Colonic mucosa (tissue), 4 donors: ENCODE data around the gene C1orf141. TPM values are rescaled to one million over a fixed set of nuclear protein-coding genes. Genes with fewer than 3 reads are reported as not detected.

Source experiments
- DNase-seq: peaks from one replicate; pipeline ENCODE4 v3.0.0-alpha.2; 2020
- H3K27ac ChIP-seq: fragments of 200-600 bp; one replicate; pipeline ENCODE4 v1.8.0; 2021
- H3K27me3 ChIP-seq: fragments of 200-600 bp; one replicate; pipeline ENCODE4 v1.8.0; 2021
- H3K36me3 ChIP-seq: fragments of 200-600 bp; one replicate; pipeline ENCODE4 v1.8.0; 2021
- H3K4me1 ChIP-seq: fragments of 200-600 bp; one replicate; pipeline ENCODE4 v1.8.0; 2021; ENCODE audit warnings: mild to moderate bottlenecking
- H3K4me3 ChIP-seq: fragments of 200-600 bp; one replicate; pipeline ENCODE4 v1.8.0; 2021
- H3K9ac ChIP-seq, 2 donors: one replicate each; pipeline ENCODE4 v1.7.0; 2013; ENCODE audit warnings: control low read depth in 2 of 2, low read depth in 2 of 2, low read length in 2 of 2
- H3K9me3 ChIP-seq: fragments of 200-600 bp; one replicate; pipeline ENCODE4 v1.8.0; 2021
- intact Hi-C: fragments of 100-400 bp; cut with DNase I; formaldehyde crosslinking; loops from one replicate; pipeline ENCODE4 v1.14.1; 2022
- total RNA-seq, 2 donors: library from RNA; stranded (reverse); fragmentation: NEBNext Ultra II Directional in 1 of 2; extraction: Animal tissue kit (Norgen Biotek cat#: 25700) in 1 of 2; gene quantifications; one replicate each; pipeline ENCODE4 v1.2.1, GENCODE V29; 2021
- TF ChIP-seq, protein P1 (sequence below): fragments of 200-600 bp; IDR thresholded peaks from one replicate; pipeline ENCODE4 v1.8.0; 2022; ENCODE audit warnings: antibody characterized with exemption, mild to moderate bottlenecking
- donor health status: healthy.
- donor health status: DM: no; HTN: no; CAD: no.
- donor health status: DM: no; HTN: no; CAD: no.

C1orf141 gene
- total RNA-seq, 2 donors from 2014 or later = not detected

DNA sequence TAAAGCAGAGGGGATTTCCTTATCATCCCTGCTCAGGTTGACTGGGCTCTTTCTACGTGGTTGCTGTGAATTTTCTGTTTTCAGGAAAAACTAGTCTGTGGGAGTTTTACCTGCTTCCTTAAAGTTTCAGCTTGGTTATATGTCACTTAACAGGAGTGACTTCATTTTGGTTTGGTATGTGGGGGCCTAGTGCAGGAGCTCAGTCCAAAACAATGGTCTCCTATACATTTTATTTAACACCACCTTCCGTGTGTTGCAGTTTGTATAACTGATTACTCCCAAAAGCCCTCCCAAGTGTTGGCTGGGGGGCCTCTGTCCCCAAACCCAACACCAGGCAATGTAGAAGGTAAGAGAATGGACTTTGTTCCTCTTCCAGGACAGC lies 36.8 kb upstream of the C1orf141 start:
- intact Hi-C loops = no loop called here
- Histone ChIP-seq H3K4me3 (no peak overlapping the region), H3K27ac (no peak overlapping the region), H3K9me3 (no peaks in the 10 kb centered on the region), H3K4me1 (no peaks in the 10 kb centered on the region), H3K27me3 (no peaks in the 10 kb centered on the region), H3K36me3 (no peaks in the 10 kb centered on the region), H3K9ac (no peak overlapping the region)
- DNase-seq = no peak
- TF ChIP-seq, protein P1, sequence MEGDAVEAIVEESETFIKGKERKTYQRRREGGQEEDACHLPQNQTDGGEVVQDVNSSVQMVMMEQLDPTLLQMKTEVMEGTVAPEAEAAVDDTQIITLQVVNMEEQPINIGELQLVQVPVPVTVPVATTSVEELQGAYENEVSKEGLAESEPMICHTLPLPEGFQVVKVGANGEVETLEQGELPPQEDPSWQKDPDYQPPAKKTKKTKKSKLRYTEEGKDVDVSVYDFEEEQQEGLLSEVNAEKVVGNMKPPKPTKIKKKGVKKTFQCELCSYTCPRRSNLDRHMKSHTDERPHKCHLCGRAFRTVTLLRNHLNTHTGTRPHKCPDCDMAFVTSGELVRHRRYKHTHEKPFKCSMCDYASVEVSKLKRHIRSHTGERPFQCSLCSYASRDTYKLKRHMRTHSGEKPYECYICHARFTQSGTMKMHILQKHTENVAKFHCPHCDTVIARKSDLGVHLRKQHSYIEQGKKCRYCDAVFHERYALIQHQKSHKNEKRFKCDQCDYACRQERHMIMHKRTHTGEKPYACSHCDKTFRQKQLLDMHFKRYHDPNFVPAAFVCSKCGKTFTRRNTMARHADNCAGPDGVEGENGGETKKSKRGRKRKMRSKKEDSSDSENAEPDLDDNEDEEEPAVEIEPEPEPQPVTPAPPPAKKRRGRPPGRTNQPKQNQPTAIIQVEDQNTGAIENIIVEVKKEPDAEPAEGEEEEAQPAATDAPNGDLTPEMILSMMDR = no peak

DNA sequence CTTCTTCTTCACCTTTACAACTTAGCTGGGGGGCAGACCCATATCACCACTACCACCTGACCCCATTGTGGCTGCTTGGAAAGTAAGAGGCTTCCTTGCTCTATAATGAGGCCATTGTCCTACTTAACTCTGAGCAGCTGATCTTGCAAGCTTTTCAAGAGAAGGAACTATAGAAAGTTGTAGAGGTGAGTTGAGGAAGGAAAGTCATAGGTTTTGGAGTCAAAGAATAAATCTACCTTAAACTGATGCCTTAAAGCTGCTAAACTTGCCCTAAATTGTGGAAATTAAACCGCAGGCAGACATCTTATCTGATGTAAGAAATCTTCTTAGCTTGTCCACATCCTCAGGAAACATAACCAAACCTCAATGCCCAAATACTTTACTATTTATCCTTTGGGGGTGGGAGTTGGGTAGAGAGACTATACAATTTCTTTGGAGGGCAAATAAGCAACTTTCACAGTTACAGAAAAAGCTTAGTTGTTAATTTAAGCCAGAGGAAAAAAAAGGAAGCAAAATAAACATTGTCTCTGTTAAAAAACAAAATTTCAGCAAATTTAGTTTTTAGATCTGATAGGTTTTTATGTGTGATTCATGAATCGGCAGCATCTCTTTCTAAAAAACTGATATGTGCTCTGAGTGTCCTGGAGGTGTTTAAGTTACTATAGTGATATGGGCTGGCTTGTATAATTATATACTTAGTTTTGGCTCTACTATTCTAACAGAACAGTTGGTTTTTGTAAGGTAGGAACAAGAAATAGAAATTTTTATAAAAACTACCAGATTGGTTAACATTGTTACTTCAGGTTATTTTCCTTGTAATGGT lies 36.2 kb upstream of the C1orf141 start:
- no peak for DNase-seq
- Histone ChIP-seq H3K4me1 (no peaks in the 10 kb centered on the region), H3K27me3 (no peaks in the 10 kb centered on the region), H3K36me3 (no peaks in the 10 kb centered on the region), H3K9ac (no peak overlapping the region), H3K4me3 (no peak overlapping the region), H3K9me3 (no peaks in the 10 kb centered on the region), H3K27ac (no peak overlapping the region)
- TF ChIP-seq, protein P1 = no peak
- intact Hi-C loops = no loop called here

GRCh38 chr1:67169932-67170331 lies 35.2 kb upstream of the C1orf141 start:
- H3K27me3 ChIP-seq = no peaks in the 10 kb centered on the region
- H3K4me3 ChIP-seq = no peak overlapping the region
- intact Hi-C loops = no loop called here
- H3K36me3 ChIP-seq = no peaks in the 10 kb centered on the region
- no peaks in the 10 kb centered on the region for H3K4me1 ChIP-seq
- H3K9me3 ChIP-seq = no peaks in the 10 kb centered on the region
- TF ChIP-seq, protein P1 = no peak
- no peak overlapping the region for H3K9ac ChIP-seq
- no peak for DNase-seq
- no peak overlapping the region for H3K27ac ChIP-seq

DNA sequence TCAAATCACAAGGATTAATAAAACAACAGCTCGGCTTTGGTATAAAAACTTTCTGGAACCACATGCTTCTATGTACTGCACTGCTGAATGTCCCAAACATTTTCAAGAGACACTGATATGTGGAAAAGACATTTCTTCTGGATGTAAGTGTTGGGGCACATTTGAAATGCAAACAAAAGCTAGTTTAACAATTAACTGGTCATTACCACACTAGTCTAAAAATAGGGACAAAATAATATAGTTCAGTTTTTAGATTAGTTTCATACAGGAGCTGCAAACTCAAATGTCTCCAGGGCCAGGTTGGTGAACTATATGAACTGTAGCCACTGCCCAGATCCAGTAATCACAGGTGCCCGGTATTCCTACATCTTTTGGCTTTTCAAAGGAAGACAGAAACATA lies 34.7 kb upstream of the C1orf141 start:
- Histone ChIP-seq H3K4me3 (no peak overlapping the region), H3K9me3 (no peaks in the 10 kb centered on the region), H3K27ac (no peak overlapping the region), H3K9ac (no peak overlapping the region), H3K4me1 (no peaks in the 10 kb centered on the region), H3K27me3 (no peaks in the 10 kb centered on the region), H3K36me3 (no peaks in the 10 kb centered on the region)
- DNase-seq = no peak
- TF ChIP-seq, protein P1 = no peak
- intact Hi-C loops = no loop called here

GRCh38 chr1:67166196-67166595 lies 31.4 kb upstream of the C1orf141 start, which contains the start of gene IL23R:
Gene IL23R, plus strand, starts transcription at chr1:67166454. Its CDS starts 1,667 bp downstream, at chr1:67168121.
- TF ChIP-seq, protein P1 = no peak
- Histone ChIP-seq H3K4me3 (no peak within 1 kb of the TSS), H3K4me1 (no peaks in the 10 kb centered on the region), H3K9ac (no peak within 1 kb of the TSS), H3K27ac (no peak within 1 kb of the TSS), H3K9me3 (no peaks in the 10 kb centered on the region), H3K36me3 (no peaks in the 10 kb centered on the region), H3K27me3 (no peaks in the 10 kb centered on the region)
- no peak for DNase-seq
- intact Hi-C loops = no loop called here
